Endothelial cell of umbilical vein (primary cell): ENCODE measurements around the gene ADAMTSL3. TPM values are rescaled to one million over a fixed set of nuclear protein-coding genes. Genes with fewer than 3 reads are reported as not detected.

Source experiments
- BruUV-seq: library from RNA; stranded (reverse); fragments of 400-500 nt; replicated peaks from 2 replicates; lab custom pipeline; 2021; lab: Mats Ljungman, UMichigan
- CTCF ChIA-PET: fragments of 300-600, 350-600 bp; sonication (Branson Sonifier 250); formaldehyde crosslinking; loops from one replicate; lab custom pipeline; 2021; ENCODE audit warnings: antibody characterized with exemption, inconsistent platforms; lab: Charles Lee
- POLR2A ChIA-PET: fragments of 300-600, 350-600 bp; sonication (Branson Sonifier 250); formaldehyde crosslinking; loops from one replicate; lab custom pipeline; 2021; ENCODE audit warnings: antibody characterized with exemption, inconsistent platforms; lab: Charles Lee
- DNase-seq: peaks from one replicate; pipeline ENCODE4 v3.0.0-alpha.2; 2011; ENCODE audit warnings: low read depth, low spot score
- FAIRE-seq: peaks from 2 replicates; lab custom pipeline; 2011; peaks lifted over from hg19 to GRCh38; lab: Jason Lieb, UNC
- H2AFZ ChIP-seq: 2 replicates; pipeline ENCODE4 v1.6.0; 2012; ENCODE audit warnings: low read depth, low read length, control low read depth, inconsistent platforms
- H3K27ac ChIP-seq: 2 replicates; pipeline ENCODE4 v1.5.1; 2011; ENCODE audit warnings: low read depth, mild to moderate bottlenecking, control low read depth, low read length, moderate library complexity; ENCODE audit not compliant: insufficient read depth
- H3K27me3 ChIP-seq, 2 experiments: 2 replicates each; pipeline versions ENCODE4 v1.6.0 to v1.6.1; 2011; ENCODE audit warnings: low read length in 2 of 2, mixed read lengths in 1 of 2; ENCODE audit not compliant: control insufficient read depth in 2 of 2, insufficient read depth in 2 of 2
- H3K36me3 ChIP-seq, 2 experiments: 2 replicates in 1 of 2; 3 replicates in 1 of 2; pipeline ENCODE4 v1.5.1; 2011; ENCODE audit warnings: low read length in 2 of 2, mild to moderate bottlenecking in 1 of 2, moderate library complexity in 1 of 2; ENCODE audit not compliant: control insufficient read depth in 2 of 2, insufficient read depth in 2 of 2; ENCODE audit errors: extremely low read depth in 1 of 2
- H3K4me1 ChIP-seq: 3 replicates; pipeline ENCODE4 v1.5.1; 2011; ENCODE audit warnings: mild to moderate bottlenecking, low read length; ENCODE audit not compliant: control insufficient read depth, insufficient read depth; ENCODE audit errors: extremely low read depth
- H3K4me2 ChIP-seq: 2 replicates; pipeline ENCODE4 v1.6.1; 2011; ENCODE audit warnings: low read length, control low read depth, mixed read lengths; ENCODE audit not compliant: insufficient read depth
- H3K4me3 ChIP-seq, 3 experiments: fragments of 200-600 bp in 1 of 3; sonication (generic), shearing (Covaris generic) in 1 of 3; replicated peaks in 1 of 3; 2 replicates each; pipeline ENCODE4 v1.5.1; 2011 to 2016; ENCODE audit warnings: control low read depth in 3 of 3, low read length in 3 of 3, mild to moderate bottlenecking in 2 of 3, inconsistent platforms in 1 of 3, low read depth in 1 of 3, moderate library complexity in 1 of 3; ENCODE audit not compliant: insufficient read depth in 1 of 3
- H3K79me2 ChIP-seq: 2 replicates; pipeline ENCODE4 v1.6.0; 2012; ENCODE audit warnings: low read length, inconsistent platforms; ENCODE audit not compliant: control insufficient read depth, insufficient read depth
- H3K9ac ChIP-seq: replicated peaks from 2 replicates; pipeline ENCODE3; 2011; ENCODE audit warnings: low read length, control low read depth; ENCODE audit not compliant: insufficient read depth; ENCODE audit errors: extremely low read depth
- H3K9me1 ChIP-seq: replicated peaks from 3 replicates; pipeline ENCODE4 v1.6.0; 2011; ENCODE audit warnings: mild to moderate bottlenecking, low read length; ENCODE audit not compliant: control insufficient read depth, insufficient read depth; ENCODE audit errors: extremely low read depth
- H3K9me3 ChIP-seq: replicated peaks from 2 replicates; pipeline ENCODE4 v1.5.1; 2012; ENCODE audit warnings: low read length, inconsistent platforms; ENCODE audit not compliant: control insufficient read depth, insufficient read depth
- H4K20me1 ChIP-seq: replicated peaks from 2 replicates; pipeline ENCODE3; 2011; ENCODE audit warnings: mild to moderate bottlenecking, low read length; ENCODE audit not compliant: control insufficient read depth, insufficient read depth; ENCODE audit errors: extremely low read depth
- CTCF ChIP-seq, 2 donors: IDR thresholded peaks; 1 replicate in 1 of 2; 2 replicates in 1 of 2; pipeline ENCODE4 v1.5.1; 2011; ENCODE audit warnings: low read length in 2 of 2, mild to moderate bottlenecking in 2 of 2, moderate library complexity in 2 of 2, control low read depth in 1 of 2, inconsistent platforms in 1 of 2, low read depth in 1 of 2; ENCODE audit not compliant: insufficient read depth in 1 of 2; ENCODE audit errors: extremely low read depth in 1 of 2
- EZH2 ChIP-seq: IDR thresholded peaks from 2 replicates; pipeline ENCODE4 v1.6.1; 2012; ENCODE audit warnings: borderline replicate concordance, low read depth, mild to moderate bottlenecking, moderate library complexity, low read length, inconsistent platforms; ENCODE audit not compliant: severe bottlenecking
- FOS ChIP-seq: IDR thresholded peaks from 2 replicates; pipeline ENCODE4 v1.6.1; 2011; ENCODE audit warnings: mild to moderate bottlenecking, low read length, moderate library complexity, borderline replicate concordance; ENCODE audit not compliant: insufficient read depth
- GATA2 ChIP-seq: IDR thresholded peaks from 2 replicates; pipeline ENCODE4 v1.7.0; 2011; ENCODE audit warnings: low read depth, mild to moderate bottlenecking, moderate library complexity, mixed read lengths, low read length; ENCODE audit not compliant: insufficient read length, insufficient read depth
- JUN ChIP-seq: IDR thresholded peaks from 2 replicates; pipeline ENCODE4 v1.6.1; 2011; ENCODE audit warnings: borderline replicate concordance, low read depth; ENCODE audit not compliant: insufficient read length, insufficient read depth
- MAX ChIP-seq: IDR thresholded peaks from 2 replicates; pipeline ENCODE4 v1.6.1; 2011; ENCODE audit not compliant: insufficient read depth, insufficient read length
- MYC ChIP-seq: IDR thresholded peaks from one replicate; pipeline ENCODE4 v1.6.1; 2011; ENCODE audit warnings: mild to moderate bottlenecking, low read depth, low read length
- POLR2A ChIP-seq: IDR thresholded peaks from 2 replicates; pipeline ENCODE4 v1.6.1; 2012; ENCODE audit warnings: low read depth, mild to moderate bottlenecking, control low read depth, low read length
- POLR2AphosphoS5 ChIP-seq: IDR thresholded peaks from 2 replicates; pipeline ENCODE4 v1.6.1; 2012; ENCODE audit warnings: low read depth, mild to moderate bottlenecking, control low read depth, low read length, moderate library complexity; ENCODE audit not compliant: insufficient read depth
- dilution Hi-C: fragments of 300-500 bp; cut with MboI; formaldehyde crosslinking; loops from one replicate; pipeline ENCODE4 v1.15.0; 2019; ENCODE audit warnings: low sequenced_read_pairs; ENCODE audit not compliant: extremely low pct_ligation_motif_present
- intact Hi-C: fragments of 100-400 bp; cut with micrococcal nuclease; formaldehyde crosslinking; loops from one replicate; pipeline ENCODE4 v1.10.0; 2022
- polyA plus RNA-seq, 4 experiments: library from polyadenylated mRNA; depleted of rRNA in 3 of 4; stranded (reverse) in 3 of 4; unstranded in 1 of 4; fragments of >200 nt; gene quantifications; 2 replicates each; pipeline versions ENCODE4 v1.2.1 to v1.2.3, GENCODE V29; 2011 to 2012; ENCODE audit warnings: missing spikeins in 1 of 4
- total RNA-seq: library from RNA; stranded (reverse); gene quantifications from 2 replicates; pipeline ENCODE4 v1.2.3, GENCODE V29; 2021

ADAMTSL3 gene
- total and polyA plus RNA-seq, 2 donors (not counting 3 experiments of a cell fraction or from before 2014, with no cell fraction given): not detected

GRCh38 chr15:83928878-83929418, 275.0 kb downstream of the ADAMTSL3 start:
- ChIA-PET CTCF (no interaction called here), POLR2A (no interaction called here)
- TF ChIP-seq MAX (no peak), JUN (no peak), FOS (no peak), GATA2 (no peak), MYC (no peak), EZH2 (no peak), POLR2AphosphoS5 (no peak), POLR2A (no peak), CTCF (IDR thresholded peaks at IDR 0.05; ENCODE audit: extremely low read depth in 1 of 2, insufficient read depth in 1 of 2, low read depth in 1 of 2, low read length in 2 of 2) (no peak)
- no peaks in the 10 kb centered on the region for H3K9me1 ChIP-seq
- no peak overlapping the region for H3K4me3 ChIP-seq
- BruUV-seq: no TSS peak
- dilution Hi-C loops (no loop called here), intact Hi-C loops (no loop called here)
- H3K4me1 ChIP-seq: no peaks in the 10 kb centered on the region
- no peak overlapping the region for H2AFZ ChIP-seq
- DNase-seq (no peak), FAIRE-seq (no peak)
- H3K79me2 ChIP-seq: no peaks in the 10 kb centered on the region
- H3K36me3 ChIP-seq: no peaks in the 10 kb centered on the region
- H3K27ac ChIP-seq: no peak overlapping the region
- no peak overlapping the region for H3K9ac ChIP-seq
- no peaks in the 10 kb centered on the region for H4K20me1 ChIP-seq
- no peaks in the 10 kb centered on the region for H3K9me3 ChIP-seq
- no peak overlapping the region for H3K4me2 ChIP-seq
- H3K27me3 ChIP-seq: no peaks in the 10 kb centered on the region
